ENCODE results near the gene FAM47B.

GRCh38 chrX:34893741-34894140 lies 48.9 kb upstream of the FAM47B start:
- TF ChIP-seq CTCF (IDR thresholded peaks at IDR 0.05; ENCODE audit: low read depth, low read length) (peak; percentile 53), EZH2phosphoT487 (IDR thresholded peaks at IDR 0.05; ENCODE audit: low read depth) (no peak)
